Right forelimb (tissue), 1 donor: ENCODE data around the gene MED9.

Experiments used
- DNase-seq: peaks from one replicate; pipeline ENCODE4 v3.0.0-alpha.2; 2018

Gene MED9

DNA sequence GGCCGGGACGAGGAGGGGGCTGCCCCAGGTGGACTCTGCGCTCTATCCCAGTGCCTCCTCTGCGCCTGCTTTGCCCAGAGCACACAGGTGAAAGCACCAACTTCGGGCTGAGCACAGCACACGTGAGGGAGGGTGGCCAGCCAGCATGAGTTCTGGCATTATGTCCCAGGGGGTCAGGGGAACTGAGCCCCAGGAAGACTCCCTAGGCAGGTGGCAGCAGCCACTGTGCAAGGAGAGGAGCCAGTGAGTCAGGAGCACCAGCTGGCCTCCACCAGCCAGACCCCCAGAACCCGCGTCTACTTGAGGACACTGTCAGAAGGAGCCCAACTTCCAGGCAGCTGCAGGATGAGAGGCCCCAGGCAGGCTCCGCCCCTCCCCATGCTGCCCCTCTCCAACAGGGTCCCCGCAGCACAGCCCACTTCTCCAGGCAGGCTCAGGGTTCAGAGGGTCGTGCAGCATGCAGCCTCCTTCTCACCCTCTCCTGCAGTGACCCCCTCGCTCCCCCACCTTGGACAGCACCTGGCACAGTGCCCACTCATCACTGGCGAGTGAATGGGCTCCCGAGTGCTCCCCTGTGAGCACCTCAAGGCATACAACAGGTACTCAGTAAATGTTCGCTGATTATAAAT, 63.6 kb downstream of the MED9 start:
- no peak for DNase-seq

DNA sequence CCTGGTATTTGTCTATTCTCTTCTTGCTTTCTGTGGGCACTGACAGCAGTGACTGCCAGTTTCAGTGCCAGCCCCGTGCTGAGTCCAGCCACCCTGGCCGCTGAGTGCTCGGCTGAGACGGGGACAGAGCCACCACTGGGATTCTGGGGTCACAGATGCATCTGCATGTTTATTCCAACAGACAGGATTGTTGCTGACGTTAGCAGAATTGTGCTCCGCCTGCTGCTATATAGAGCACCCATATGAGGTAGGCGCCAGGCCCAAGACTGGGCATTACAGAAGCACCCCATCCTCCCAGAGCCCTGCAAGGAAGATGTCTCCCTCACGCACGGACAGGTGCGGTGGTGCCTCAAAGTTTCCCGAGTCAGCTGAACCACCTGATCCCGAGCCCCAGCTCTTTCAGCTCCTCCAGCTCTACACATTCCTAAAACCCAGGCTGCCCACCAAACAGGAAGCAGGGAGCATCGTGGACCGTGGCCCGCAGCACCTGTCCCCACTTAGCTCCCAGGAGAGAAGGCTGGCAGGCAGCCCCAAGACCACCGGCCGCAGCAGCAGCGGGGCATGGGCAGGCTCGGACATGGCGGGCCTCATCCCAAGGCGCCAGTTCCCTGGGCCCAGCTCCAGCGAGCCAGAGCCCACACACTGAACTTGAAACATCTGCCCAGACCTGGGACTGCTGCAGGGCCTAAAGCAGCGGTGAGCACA, 64.3 kb downstream of the MED9 start:
- DNase-seq, result no peak

GRCh38 chr17:17541640-17542001, 64.8 kb downstream of the MED9 start:
- no peak for DNase-seq
